T-helper 22 cell (primary cell): ENCODE measurements around the gene FAM171A2.
"Not testable (repeated sequence)": the region's sequence is repeated elsewhere in the genome, so short reads cannot be mapped to it uniquely, and the experiment has no call there.

Experiments
- DNase-seq: peaks from one replicate; pipeline ENCODE4 v3.0.0-alpha.2; 2020; ENCODE audit warnings: low read depth

The FAM171A2 gene

DNA sequence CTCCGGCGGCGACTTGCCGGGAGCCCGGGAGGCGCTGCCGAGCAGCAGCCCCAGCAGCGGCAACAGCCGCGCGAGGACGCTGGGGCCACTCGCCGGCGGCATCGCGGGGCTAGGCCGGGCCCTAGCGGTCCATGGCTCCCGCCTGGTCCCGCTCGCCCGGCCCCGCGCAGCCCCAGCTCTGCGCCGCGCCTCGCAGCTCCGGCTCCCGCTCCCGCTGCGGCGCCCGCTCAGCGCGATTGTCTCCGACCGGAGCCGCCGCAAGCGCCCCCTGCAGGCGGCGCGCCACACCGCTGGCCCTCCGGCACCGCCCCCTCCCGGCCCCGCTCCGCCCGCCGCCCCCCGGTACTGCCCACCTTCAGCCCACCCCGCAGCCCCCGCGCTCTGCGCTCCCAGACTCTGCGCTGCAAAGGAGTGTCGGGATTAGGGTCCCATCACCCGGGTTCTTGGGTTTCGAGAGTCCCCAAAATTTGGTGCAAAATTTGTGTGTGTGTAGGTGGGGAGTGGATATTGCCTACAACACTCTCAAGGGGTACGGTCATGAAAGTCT is at the start of gene FAM171A2:
TSS of gene FAM171A2 (minus strand) at position 241 of the 547 bp plus-strand sequence. CDS start at position 102, 139 bp downstream.
- DNase-seq, result peak; percentile 32

DNA sequence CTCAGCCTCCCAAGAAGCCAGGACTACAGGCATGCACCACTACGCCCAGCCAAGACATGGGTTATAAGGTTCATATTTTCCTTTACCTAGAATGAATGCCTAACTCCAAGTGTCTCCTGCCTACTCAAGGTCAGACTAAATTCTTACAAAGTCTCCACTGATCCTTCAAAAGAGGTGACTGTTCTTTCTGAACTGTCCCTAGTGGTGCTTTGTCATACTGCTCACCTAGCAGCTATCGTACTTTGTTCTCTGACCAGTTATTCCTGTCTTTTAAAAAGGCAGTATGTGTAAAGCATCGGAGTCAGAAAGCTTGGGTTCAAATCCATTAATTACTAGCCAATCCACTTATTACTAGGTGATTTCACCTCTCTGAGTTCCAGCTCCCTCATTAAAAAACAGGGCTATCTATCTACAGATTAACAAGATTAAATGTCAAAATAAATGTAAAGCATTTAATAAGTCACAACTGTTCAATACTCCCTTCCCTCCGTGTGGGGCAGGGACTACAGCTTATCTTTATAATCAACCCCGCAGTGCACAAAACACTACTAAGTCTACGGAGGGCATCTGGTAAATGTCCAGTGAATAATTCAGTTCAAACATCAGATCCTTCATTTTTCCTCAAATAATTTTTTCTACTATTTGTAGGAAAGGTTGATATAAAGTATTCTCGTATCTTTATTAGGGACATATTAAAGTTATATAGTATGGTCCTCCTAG is 45.8 kb upstream of the FAM171A2 start:
- no peak for DNase-seq

DNA sequence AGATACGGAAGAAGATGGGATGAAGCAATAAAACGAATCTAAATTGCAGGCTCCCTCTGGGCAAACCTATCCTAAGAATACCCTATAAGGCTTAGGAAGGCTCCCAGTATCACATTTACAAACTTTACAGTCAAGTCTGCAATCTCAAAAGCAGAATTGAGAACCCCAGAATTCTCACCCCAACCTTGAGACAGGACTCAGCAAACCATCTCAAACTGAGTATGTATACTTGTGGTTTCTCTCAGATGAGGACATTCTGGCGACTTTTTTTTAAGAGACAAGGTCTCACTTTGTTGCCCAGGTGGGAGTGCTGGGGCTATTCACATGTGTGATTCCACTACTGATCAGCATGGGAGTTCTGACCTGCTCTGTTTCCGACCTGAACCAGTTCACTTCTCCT is 45.1 kb upstream of the FAM171A2 start:
- no peak for DNase-seq

DNA sequence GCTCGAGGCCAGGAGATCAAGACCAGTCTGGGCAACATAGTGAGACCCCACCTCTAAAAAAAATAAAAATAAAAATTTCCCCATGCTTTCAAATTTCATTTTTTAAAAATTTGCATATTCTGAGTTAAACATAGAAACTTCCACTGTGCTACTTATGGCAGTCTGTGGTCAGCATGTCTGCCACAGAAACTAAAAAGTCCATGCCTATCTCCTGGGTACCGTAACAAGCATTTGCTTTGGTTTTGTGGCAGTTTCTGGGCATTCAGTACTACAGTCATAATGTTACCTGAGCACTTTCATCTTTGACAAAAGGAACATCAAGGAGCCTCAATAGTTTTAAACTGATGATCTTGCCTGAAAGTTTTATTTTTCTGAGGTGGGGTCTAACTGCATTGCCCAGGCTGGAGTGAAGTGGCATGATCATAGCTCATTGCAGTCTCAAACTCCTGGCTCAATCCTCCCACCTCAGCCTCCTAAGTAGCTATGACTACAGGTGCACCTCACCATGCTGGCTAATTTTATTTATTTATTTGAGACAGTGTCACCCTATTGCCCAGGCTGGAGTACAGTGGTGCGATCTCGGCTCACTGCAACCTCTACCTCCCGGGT is 39.0 kb upstream of the FAM171A2 start:
- no peak for DNase-seq

DNA sequence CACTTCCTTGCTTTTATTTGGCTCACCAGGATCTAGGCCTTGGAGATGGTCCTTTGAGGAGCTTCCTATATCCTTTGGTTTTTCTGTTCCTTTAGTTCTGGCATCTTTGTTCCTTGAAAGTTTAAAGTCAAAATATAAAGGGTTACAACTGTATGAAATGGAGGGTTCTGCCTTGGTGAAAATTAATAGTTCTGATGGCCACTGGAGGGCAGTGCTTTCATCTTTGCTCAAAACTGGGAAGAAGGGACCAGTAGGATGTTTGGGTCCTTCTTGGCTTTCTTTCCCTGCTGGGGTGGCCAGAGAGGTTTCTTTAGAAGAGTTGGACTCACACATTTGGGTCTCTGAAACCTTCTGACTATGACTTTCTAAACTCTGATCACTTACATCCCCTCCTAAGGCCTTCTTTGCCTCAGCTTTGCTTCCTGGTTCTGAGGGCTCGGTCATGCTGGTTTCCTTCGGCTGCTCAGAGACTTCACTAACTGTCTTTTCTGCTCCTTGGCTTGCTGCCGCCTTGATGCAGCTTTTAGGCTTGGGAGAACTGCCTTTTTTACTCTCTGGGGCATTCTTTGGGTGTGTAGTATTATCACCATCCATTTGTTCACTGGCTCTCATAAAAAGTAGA is 36.7 kb upstream of the FAM171A2 start:
- DNase-seq, result no peak

DNA sequence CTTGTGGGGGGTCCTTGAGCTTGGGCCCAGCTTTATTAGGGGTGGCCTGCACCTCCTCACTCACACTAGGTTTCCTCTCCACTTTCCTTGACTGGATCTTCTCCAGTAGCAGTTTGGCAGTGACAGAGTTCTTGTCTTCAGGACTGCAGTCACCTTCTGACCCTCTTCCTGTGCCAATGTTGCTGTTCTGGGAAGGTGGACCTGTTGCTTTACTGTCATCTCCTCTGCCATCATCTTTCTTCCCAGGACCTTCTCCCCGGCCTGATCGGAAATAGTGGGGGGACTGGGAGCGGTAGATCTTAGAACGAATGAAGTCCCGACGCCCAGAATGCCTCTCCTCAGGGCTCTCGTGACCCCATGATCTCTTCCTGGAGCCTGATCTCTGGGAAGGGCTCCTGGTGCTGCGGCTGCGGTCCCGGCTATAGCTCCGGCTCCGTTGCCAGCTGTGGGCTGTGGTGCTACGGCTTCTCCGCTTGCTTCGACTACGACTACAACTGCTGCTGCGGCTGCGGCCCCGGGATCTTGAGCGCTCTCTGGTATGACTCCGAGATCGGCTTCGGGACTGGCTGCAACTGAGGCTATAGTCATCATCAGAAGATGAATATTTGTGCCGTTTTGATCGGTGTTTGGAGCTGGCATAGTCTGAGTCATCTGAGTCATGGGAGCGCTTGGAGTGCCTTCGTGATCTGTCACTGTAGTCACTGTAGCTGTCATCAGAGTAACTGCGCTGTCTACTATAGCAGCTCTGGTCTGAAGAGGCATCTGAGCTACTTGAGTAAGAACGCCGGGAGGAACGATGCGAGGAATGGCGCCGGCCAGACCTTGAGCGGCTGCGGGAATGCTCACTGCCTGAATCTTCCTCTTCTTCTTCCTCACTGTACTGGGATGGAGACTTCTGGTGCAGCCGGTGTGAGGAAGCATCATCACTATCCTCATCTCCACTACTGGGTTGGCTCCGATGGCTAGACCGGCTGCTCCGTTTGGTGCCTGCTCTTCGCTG is 35.3 kb upstream of the FAM171A2 start:
- DNase-seq, result no peak

DNA sequence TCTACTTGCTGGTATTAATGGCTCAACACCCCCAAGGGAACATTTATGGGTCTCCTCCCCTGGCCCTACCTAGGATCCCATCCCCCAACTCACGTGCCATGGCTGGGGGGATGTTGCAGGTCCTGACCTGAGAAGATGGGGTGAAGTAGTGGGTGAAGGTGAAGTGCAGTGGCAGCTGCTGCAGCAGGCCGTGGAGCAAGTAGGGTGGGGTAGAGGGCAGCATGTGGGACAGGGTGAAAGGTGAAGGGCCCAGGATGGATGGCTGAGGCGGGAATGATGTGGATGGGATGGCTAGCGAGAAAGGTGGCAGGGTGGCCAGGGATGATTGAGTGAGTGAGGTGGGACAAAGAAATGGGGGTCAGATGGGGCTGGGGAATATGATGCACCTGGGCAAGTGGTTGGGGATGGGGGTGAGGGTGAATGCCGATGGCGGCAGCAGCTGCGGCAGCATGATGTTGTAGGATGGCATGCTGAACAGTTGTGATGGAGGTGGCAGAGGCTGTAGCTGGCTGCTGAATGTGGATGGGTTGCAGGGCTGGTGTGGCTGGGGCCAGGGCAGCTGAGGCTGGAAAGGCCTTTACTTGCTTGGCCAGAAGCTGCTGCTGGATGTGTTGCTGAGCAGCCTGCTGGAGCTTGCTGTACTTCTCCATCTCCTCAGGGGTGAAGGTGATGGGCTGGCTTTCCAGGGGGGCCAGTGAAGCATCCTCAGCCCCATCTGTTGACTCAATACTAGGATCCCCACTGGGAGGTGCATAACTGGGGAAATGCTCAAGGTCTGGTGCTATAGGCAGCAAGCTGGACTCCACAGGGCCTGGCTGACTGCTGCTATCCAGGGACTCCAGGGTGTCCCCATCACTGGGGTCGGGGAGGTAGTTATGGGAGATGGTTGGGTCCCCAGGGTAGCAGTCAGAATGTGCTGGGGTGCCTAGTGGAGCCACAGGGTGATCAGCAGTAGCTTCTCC is 34.1 kb upstream of the FAM171A2 start:
- no peak for DNase-seq

DNA sequence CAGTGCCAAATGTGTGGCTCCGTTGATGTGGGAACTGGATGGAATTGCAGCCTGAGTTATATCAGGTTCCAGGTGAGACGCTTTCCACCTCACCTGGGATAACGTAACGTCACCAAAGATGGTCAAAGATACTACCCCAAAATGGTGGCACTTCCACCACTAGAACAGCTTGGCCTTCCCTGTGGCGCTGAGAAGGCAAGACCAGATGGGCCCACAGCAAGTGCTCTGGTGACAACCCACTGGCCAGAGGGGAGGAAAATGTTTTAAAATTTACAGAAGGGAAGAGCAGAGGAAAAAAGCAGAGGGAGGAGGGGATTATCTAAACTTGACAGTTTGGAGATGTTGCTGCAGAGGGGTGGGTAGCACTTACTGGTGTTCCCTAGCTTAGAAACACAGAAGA is 33.3 kb upstream of the FAM171A2 start:
- DNase-seq, result no peak

DNA sequence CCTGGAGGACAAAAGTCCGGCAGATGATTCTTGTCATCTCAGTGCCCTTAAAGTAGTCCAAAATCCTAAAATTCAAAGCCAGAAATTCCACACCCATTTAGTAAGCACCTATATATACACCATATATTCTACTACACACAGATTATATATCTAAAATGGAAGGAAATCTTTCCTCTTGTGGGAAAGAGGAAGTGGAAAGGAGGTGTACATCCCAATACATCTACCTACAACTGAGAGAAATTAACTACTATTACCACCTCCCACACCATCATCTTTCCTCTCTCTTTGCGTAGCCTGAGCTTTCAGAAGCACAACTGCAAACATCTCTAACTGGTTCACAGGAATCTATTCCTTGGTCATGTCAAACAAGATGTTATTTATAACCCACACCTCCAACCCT is 31.2 kb upstream of the FAM171A2 start:
- no peak for DNase-seq

DNA sequence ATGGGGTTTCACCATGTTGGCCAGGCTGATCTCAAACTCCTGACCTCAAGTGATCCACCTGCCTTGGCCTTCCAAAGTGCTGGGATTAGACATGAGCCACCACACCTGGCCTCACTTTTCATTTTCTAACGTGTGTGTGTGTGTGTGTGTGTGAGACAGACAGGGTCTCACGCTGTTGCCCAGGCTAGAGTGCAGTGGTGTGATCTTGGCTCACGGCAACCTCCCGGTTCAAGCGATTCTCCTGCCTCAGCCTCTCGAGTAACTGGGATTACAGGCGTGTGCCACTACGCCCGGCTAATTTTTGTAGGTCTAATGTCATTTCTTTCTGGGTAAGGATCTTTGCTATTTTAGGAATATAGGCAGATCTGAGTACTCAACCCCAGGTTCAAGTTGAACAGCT is 30.5 kb upstream of the FAM171A2 start:
- DNase-seq, result not testable (repeated sequence)

DNA sequence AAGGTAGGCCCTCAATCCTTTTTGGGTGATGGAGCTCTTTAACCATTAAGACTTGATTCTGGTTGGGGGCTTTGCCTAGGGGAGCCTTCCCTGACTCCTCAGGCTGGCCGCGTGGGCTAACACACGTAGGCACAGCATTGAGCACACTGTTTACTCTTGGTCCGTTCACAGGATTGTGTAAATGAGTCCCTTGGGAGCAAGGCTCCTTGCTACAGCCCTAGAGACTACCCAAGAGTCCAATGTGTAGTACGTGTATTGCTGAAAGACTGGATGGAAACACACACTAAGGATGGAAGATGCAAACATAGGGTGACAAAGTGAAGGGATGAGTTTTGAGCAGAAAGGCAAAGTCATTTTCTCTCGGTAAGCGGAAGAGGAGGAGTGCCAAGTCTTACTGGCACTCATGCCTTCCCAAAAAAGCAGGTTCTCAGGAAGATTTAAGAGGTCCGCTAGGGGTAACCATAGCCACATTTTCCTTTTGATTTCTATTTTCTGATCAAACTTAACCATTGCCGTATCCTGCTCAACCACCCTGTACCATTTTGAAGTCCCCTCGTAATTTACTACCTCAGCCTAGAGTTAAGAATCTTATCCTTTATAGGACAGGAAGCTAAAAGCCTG is 26.7 kb upstream of the FAM171A2 start:
- no peak for DNase-seq

DNA sequence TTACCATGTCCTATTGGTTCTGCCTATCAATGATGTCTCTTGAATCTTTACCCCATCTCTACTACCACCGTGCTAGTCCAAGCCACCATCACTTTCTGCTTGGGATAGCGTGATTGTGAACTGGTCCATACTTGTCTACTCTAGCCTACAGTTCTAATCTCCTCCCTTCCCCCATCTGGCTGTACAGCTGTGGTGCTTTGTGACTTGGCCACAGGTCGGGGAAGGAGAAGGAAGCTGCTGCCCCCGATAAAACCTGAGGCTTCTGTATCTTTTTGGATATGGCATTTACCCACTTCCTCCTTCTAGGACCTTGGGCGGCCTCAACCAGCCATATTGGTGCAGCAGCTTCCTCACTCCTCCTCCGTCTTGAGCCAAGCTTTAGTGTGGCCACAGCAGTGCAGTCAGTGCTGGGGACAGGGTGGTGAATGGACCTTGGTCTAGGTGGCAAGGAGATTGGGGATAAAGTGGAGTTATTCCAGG is 26.1 kb upstream of the FAM171A2 start:
- DNase-seq, result no peak

DNA sequence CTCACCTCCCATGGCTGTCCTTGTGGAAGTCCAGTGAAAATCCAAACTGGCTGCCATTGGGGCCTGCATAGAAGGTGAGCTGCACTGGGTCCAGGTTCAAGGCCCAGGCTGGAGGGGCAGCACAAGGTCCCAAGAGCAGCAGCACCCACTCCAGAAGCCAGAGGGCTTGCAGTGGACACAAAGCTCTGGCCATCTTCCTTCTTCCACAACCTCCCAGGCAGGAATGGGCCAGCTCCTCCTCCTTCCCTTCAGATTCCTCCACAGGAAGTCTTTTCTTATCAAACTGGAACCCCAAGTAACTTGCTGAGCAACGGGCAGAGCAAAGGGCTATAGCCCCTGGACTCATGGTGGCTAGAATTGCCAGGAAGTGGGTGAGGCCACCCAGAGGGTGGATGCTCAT is 25.6 kb upstream of the FAM171A2 start, which contains the start of gene ITGA2B:
TSS of gene ITGA2B (minus strand) at position 369 of the 400 bp plus-strand sequence. CDS start at position 193, 176 bp downstream.
- no peak for DNase-seq

DNA sequence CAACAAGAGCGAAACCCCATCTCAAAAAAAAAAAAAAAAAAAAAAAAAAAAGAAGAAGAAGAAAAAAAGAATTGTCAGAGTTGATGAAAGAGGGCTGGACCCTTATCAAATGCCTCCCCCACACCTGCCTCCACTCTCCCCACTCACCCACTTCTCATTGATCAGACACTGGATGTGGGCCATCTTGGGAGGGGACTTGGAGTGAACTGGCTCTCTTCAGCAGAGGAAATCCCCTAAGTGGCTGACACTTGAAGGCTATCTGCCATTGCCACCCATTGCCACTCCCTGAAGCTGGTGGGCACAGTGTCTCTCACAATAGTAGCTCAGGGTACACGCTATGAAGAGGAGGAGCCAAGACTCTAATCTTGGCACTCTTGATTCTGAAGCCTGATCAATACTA is 24.2 kb upstream of the FAM171A2 start:
- no peak for DNase-seq

DNA sequence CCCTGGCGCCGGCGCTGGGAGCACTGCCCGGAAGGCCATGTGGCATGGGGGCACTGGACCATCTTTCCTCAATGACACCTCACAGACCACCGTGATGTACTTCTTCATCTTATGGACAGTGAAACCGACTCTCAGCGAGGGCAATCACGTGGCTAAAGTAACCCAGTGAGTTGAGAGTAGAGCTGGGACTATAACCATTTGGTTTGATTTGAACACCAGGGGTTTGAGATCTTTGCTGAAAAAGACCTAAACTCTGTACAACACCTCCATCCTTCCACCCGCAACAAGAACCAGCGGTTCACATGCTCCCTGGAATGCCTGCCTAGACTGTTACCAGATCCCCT is 22.5 kb upstream of the FAM171A2 start:
- no peak for DNase-seq

DNA sequence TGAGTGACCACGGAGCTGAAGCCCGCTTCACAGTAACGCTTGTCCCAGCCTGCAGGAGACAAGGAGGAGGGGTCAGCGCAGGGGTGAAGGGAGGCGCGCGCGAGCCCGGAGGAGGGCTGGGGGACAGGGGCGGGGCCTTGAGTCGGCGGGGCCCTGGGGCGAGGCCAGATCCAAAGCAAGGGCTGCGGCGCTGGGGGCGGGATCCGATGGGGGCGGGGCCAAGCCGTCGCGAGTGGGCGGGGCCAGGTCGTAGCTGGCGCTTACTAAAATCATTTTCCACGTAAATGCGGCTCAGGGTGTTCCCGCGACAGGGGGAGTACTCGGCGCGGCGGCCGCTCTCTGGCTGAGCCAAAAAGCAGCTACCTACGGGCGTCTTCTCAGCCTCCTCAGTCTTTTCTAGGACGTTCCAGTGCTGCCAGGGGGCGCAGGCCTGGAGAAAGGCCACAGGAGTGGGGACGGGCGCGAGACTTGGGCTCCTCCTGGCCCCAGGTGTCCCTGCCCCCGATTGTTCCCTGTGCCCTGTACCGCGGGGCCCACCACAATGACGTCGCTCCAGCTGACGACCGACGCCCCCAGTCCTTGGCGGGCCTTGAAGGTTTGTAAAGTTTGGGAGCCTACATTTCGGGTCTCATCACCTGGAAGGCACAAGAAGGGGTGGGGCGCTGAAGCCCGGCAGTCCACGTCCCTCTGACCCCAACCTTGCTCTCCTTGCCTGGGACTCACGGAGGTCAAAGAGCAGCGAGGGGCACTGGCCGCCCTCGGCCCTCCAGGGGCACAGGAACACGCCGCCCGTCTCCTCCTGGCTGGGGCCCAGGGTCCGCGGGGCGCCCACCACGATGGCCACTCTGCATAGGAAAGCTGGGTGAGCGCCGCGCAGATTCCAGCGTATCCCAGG is 21.9 kb upstream of the FAM171A2 start:
- DNase-seq, result peak; percentile 71

DNA sequence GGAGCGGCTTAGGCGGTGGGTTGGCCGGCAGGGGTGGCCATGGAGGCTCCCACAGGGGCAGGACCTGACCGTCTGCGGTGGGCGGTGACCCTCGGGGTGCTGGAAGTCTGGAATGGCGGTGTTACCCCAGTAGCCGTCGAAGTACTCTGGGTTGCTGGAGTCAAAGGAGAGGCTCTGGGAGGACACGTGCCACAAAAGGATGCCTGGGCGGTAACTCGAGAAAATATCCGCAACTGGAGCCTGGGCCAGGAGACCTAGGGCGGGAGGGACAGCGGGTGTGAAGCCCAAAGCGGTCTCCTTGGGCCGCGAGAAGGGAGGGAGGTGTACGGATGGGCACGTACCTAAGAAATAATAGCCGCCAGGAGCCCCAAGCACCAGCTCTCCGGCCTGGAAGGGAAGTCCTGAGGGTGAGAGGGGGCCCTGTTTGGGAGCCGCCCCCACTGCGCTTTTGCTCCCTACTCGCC is 21.2 kb upstream of the FAM171A2 start:
- DNase-seq, result no peak

DNA sequence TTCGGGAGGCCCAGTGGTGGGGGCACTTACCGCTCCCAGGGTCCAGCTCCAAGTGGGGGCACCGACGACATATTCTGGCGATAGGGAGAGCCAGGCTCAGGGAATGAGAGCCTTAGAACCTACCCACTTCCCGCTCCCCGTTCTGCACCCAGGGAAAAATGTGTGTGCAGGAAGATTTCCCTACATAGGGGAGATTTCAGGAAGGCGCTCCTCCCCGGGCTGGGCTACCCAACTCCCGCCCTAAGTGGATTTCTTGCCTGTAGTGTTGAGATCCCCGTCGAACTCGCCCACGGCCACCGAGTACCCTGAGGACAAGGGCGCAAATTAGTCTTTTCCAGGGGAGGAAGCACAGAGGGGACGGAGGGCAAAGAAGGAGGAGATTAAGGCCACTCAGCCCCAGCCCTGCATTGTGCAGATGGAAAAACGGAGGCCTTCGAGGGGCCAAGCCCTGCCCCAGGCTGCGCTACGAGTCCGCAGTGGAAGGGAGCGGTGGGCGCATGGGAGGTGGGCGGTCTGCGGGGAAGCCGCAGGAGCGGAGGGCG is 20.7 kb upstream of the FAM171A2 start:
- no peak for DNase-seq

DNA sequence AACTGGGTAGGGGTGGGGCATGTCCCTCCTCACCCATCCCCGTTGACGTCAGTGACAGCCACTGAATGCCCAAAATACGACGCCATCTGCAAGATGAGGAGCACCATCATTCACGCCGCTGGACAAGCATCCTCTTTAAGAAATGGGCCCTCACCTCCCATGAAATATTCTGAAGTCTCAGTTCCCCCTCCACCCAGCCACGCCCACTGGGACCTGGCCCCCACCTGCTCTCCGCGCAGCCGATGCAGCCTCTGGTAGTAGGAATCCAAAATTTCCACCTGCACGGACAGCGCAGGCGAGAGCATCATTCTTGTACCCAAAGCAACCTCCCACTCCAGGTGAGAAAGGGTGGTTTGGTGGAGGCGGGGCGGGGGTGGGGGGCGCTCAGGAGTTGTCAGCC is 20.2 kb upstream of the FAM171A2 start:
- DNase-seq, result no peak
